GM12878 (cell line): ENCODE results near the gene AFF1. TPM values are rescaled to one million over a fixed set of nuclear protein-coding genes. Genes with fewer than 3 reads are reported as not detected.

ENCODE experiments used
- ATAC-seq: fragments of 200-7000 bp; cut with Tn5 transposase; 3 replicates; pipeline ENCODE4 v1.9.1; 2020; ENCODE audit warnings: mild to moderate bottlenecking, moderate library complexity
- BruUV-seq: library from RNA; stranded (reverse); fragments of 400-500 nt; replicated peaks from 2 replicates; lab custom pipeline; 2021; lab: Mats Ljungman, UMichigan
- CTCF ChIA-PET: fragments of 300-600 bp; sonication (Branson Sonifier 250); formaldehyde crosslinking; extraction: SDS; loops from one replicate; lab custom pipeline; 2021; ENCODE audit warnings: inconsistent platforms; lab: Yijun Ruan, JAX
- POLR2A ChIA-PET: fragments of 350-600 bp; formaldehyde crosslinking; extraction: SDS; loops from one replicate; lab custom pipeline; 2021; ENCODE audit warnings: inconsistent platforms; lab: Charles Lee
- RAD21 ChIA-PET: fragments of 300-600 bp; sonication (Branson Sonifier 250); formaldehyde crosslinking; loops from one replicate; lab custom pipeline; 2023; ENCODE audit warnings: antibody characterized with exemption; ENCODE audit not compliant: unreplicated experiment; lab: Charles Lee
- SMC1A ChIA-PET: fragments of 300-600 bp; sonication (Branson Sonifier 250); formaldehyde crosslinking; loops from one replicate; lab custom pipeline; 2023; ENCODE audit not compliant: unreplicated experiment, uncharacterized antibody; lab: Charles Lee
- DNase-seq: peaks from one replicate; pipeline ENCODE4 v3.0.0-alpha.2; 2011; ENCODE audit warnings: low read depth, low spot score
- FAIRE-seq: peaks from 3 replicates; lab custom pipeline; 2011; peaks lifted over from hg19 to GRCh38; lab: Jason Lieb, UNC
- H2AFZ ChIP-seq: 2 replicates; pipeline ENCODE4 v1.6.0; 2011; ENCODE audit warnings: low read depth, low read length, control low read depth; ENCODE audit not compliant: control insufficient read depth
- H3K27ac ChIP-seq: 2 replicates; pipeline ENCODE4 v1.5.1; 2011; ENCODE audit warnings: control low read depth; ENCODE audit not compliant: control insufficient read depth, insufficient read depth
- H3K27me3 ChIP-seq, 2 experiments: replicated peaks in 1 of 2; 2 replicates each; pipeline versions ENCODE4 v1.6.0 to v1.6.1; 2011; ENCODE audit warnings: low read length in 1 of 2; ENCODE audit not compliant: control insufficient read depth in 2 of 2, insufficient read depth in 2 of 2
- H3K36me3 ChIP-seq, 2 experiments: 2 replicates each; pipeline ENCODE4 v1.5.1; 2011; ENCODE audit warnings: low read length in 1 of 2; ENCODE audit not compliant: control insufficient read depth in 2 of 2, insufficient read depth in 2 of 2
- H3K4me1 ChIP-seq: 2 replicates; pipeline ENCODE4 v1.6.1; 2011; ENCODE audit warnings: mild to moderate bottlenecking, low read length, moderate library complexity, mixed read lengths; ENCODE audit not compliant: control insufficient read depth, insufficient read depth
- H3K4me2 ChIP-seq: 2 replicates; pipeline ENCODE4 v1.6.0; 2011; ENCODE audit warnings: control low read depth; ENCODE audit not compliant: control insufficient read depth, insufficient read depth
- H3K4me3 ChIP-seq: fragments of 200-600 bp; sonication (generic); 2 replicates; pipeline ENCODE4 v1.5.1; 2016
- H3K79me2 ChIP-seq: 2 replicates; pipeline ENCODE4 v1.6.0; 2011; ENCODE audit warnings: low read length; ENCODE audit not compliant: control insufficient read depth, insufficient read depth
- H3K9ac ChIP-seq: 2 replicates; pipeline ENCODE4 v1.8.0; 2011; ENCODE audit warnings: low read length, control low read depth, mixed read lengths; ENCODE audit not compliant: control insufficient read depth, insufficient read depth
- H3K9me3 ChIP-seq: replicated peaks from 3 replicates; pipeline ENCODE4 v1.5.1; 2011; ENCODE audit warnings: mild to moderate bottlenecking, low read length; ENCODE audit not compliant: control insufficient read depth, insufficient read depth
- H4K20me1 ChIP-seq: 2 replicates; pipeline ENCODE4 v1.6.0; 2011; ENCODE audit not compliant: control insufficient read depth, insufficient read depth
- BCL3 ChIP-seq: IDR thresholded peaks from 2 replicates; pipeline ENCODE4 v1.6.1; 2011; ENCODE audit warnings: borderline replicate concordance, low read depth, mild to moderate bottlenecking, moderate library complexity, low read length; ENCODE audit not compliant: insufficient read depth, poor library complexity, severe bottlenecking
- EGR1 ChIP-seq, 2 experiments: IDR thresholded peaks; 1 replicate in 1 of 2; 2 replicates in 1 of 2; pipeline ENCODE4 v1.6.1; 2011 to 2012; ENCODE audit warnings: low read depth in 2 of 2, low read length in 2 of 2, borderline replicate concordance in 1 of 2, mild to moderate bottlenecking in 1 of 2, moderate library complexity in 1 of 2
- ESRRA ChIP-seq: IDR thresholded peaks from 2 replicates; pipeline ENCODE4 v1.6.1; 2012; ENCODE audit warnings: mild to moderate bottlenecking, low read length, improper control_type of control experiment
- IKZF2 ChIP-seq, 2 experiments: fragments of 450-650 bp; IDR thresholded peaks; 2 replicates each; pipeline ENCODE4 v1.6.1; 2017; ENCODE audit warnings: mild to moderate bottlenecking in 2 of 2, moderate library complexity in 2 of 2
- MTA3 ChIP-seq: IDR thresholded peaks from 2 replicates; pipeline ENCODE4 v1.6.1; 2012; ENCODE audit warnings: low read length, inconsistent platforms, borderline replicate concordance
- MYC ChIP-seq: IDR thresholded peaks from 2 replicates; pipeline ENCODE4 v1.6.1; 2011; ENCODE audit warnings: mild to moderate bottlenecking, low read length, moderate library complexity, inconsistent platforms; ENCODE audit not compliant: insufficient read depth, insufficient replicate concordance, insufficient read length, severe bottlenecking
- PAX5 ChIP-seq: IDR thresholded peaks from 2 replicates; pipeline ENCODE4 v1.6.1; 2011; ENCODE audit warnings: low read depth, low read length, borderline replicate concordance
- PML ChIP-seq: IDR thresholded peaks from 2 replicates; pipeline ENCODE4 v1.6.1; 2012; ENCODE audit warnings: low read length, inconsistent platforms
- RFX5 ChIP-seq: IDR thresholded peaks from 2 replicates; pipeline ENCODE4 v1.6.1; 2011; ENCODE audit warnings: low read depth, low read length, improper control_type of control experiment
- ZNF274 ChIP-seq: IDR thresholded peaks from one replicate; pipeline ENCODE4 v1.8.0; 2011; ENCODE audit not compliant: insufficient read length, insufficient read depth
- ZNF592 ChIP-seq: fragments of 450-650 bp; IDR thresholded peaks from 2 replicates; pipeline ENCODE4 v1.6.1; 2017; ENCODE audit warnings: mild to moderate bottlenecking, moderate library complexity
- WGBS: methylation state at CpG from one replicate; pipeline ENCODE4 v1.1.6; 2016; ENCODE audit warnings: low lambda C conversion rate; ENCODE audit not compliant: insufficient replicate concordance, insufficient coverage; ENCODE audit errors: missing lambda C conversion rate; 5-methylcytosine and 5-hydroxymethylcytosine counted together
- in situ Hi-C: fragments of 300-500 bp; cut with MboI; formaldehyde crosslinking; loops from 9 replicates; pipeline ENCODE4 v1.14.3; 2018; ENCODE audit warnings: mixed read lengths
- intact Hi-C: fragments of 100-400 bp; cut with micrococcal nuclease; formaldehyde crosslinking; loops from one replicate; pipeline ENCODE4 v1.14.2; 2022; ENCODE audit not compliant: unreplicated experiment
- polyA plus RNA-seq, 11 experiments: library from polyadenylated mRNA; depleted of rRNA in 4 of 11; unstranded in 6 of 11; stranded (reverse) in 5 of 11; fragments of >200 nt; fragmentation: Nextera tagmentation in 4 of 11; fragmentation: Illumina TruSeq in 1 of 11; extraction: Ambion mirVana in 4 of 11; extraction: Trizol in 1 of 11; gene quantifications; 1 replicate in 1 of 11; 2 replicates in 10 of 11; pipeline versions ENCODE4 v1.2.1 to v1.2.3, GENCODE V29; 2011 to 2016; ENCODE audit warnings: inconsistent platforms in 2 of 11, missing spikeins in 2 of 11, low read depth in 1 of 11
- total RNA-seq, 4 experiments: library from RNA; depleted of rRNA in 3 of 4; stranded (reverse); fragments of >200 nt in 3 of 4; fragmentation: Illumina TruSeq in 1 of 4; extraction: Trizol in 1 of 4; gene quantifications; 2 replicates each; pipeline versions ENCODE4 v1.2.1 to v1.2.3, GENCODE V29; 2013 to 2021
- TF ChIP-seq, protein P1 (sequence below): IDR thresholded peaks from 2 replicates; pipeline ENCODE4 v1.6.1; 2012; ENCODE audit warnings: low read depth, low read length, improper control_type of control experiment

AFF1 gene
- total and polyA plus RNA-seq, 10 of the 15 experiments (the other 5 are each of a cell fraction or from before 2014, with no cell fraction given): 3.5 to 56.1 (median 21.5) TPM

- in situ Hi-C loops: no loop called here
Observed at GRCh38 chr4:87133183-87133582, 198.4 kb downstream of the AFF1 start.

More at GRCh38 chr4:87133183-87133582, 198.4 kb downstream of the AFF1 start:
- Histone ChIP-seq H3K36me3 (peaks cover 14 to 59% of the 10 kb centered on the region in 2 experiments), H3K9me3 (no peaks in the 10 kb centered on the region), H3K27me3 (no peaks in the 10 kb centered on the region), H3K9ac (no peak overlapping the region), H3K4me2 (no peak overlapping the region), H3K4me3 (no peak overlapping the region), H2AFZ (no peak overlapping the region), H3K79me2 (no peaks in the 10 kb centered on the region), H4K20me1 (no peaks in the 10 kb centered on the region), H3K27ac (no peak overlapping the region), H3K4me1 (no peaks in the 10 kb centered on the region)
- ChIA-PET CTCF (interaction anchor here (0.7 to 3.2 kb wide), 6 partner anchors 14 to 211 kb away, joined by 3 to 15 read pairs (median 4); no protein-coding TSS in a partner anchor), RAD21 (no interaction called here), SMC1A (interaction anchor here (1.0 to 3.4 kb wide), 3 partner anchors 12 to 211 kb away, joined by 3 to 12 read pairs (median 7); no protein-coding TSS in a partner anchor), POLR2A (no interaction called here)
- intact Hi-C loops: no loop called here
- FAIRE-seq (no peak), DNase-seq (no peak), ATAC-seq (no peak)
- no peak for TF ChIP-seq PML
- TF ChIP-seq MTA3: no peak
- TF ChIP-seq ZNF274: no peak
- TF ChIP-seq IKZF2 (IDR thresholded peaks at IDR 0.05): no peak
- no peak for TF ChIP-seq ESRRA
- no peak for TF ChIP-seq RFX5
- no peak for TF ChIP-seq ZNF592
- TF ChIP-seq PAX5: no peak
- TF ChIP-seq BCL3: no peak
- TF ChIP-seq, protein P1, sequence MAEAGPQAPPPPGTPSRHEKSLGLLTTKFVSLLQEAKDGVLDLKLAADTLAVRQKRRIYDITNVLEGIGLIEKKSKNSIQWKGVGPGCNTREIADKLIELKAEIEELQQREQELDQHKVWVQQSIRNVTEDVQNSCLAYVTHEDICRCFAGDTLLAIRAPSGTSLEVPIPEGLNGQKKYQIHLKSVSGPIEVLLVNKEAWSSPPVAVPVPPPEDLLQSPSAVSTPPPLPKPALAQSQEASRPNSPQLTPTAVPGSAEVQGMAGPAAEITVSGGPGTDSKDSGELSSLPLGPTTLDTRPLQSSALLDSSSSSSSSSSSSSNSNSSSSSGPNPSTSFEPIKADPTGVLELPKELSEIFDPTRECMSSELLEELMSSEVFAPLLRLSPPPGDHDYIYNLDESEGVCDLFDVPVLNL: no peak
- TF ChIP-seq MYC: no peak
- TF ChIP-seq EGR1 (IDR thresholded peaks at IDR 0.05; ENCODE audit: borderline replicate concordance in 1 of 2, low read depth in 2 of 2, low read length in 2 of 2): no peak
- 90% methylated on average over 2 of the region's 2 CpGs for WGBS
- no TSS peak for BruUV-seq
